LoVo (cell line): ENCODE data around the gene KIAA1217.

Experiments
- DNase-seq: peaks from one replicate; pipeline ENCODE4 v3.0.0-alpha.2; 2016; ENCODE audit warnings: low spot score

Gene KIAA1217

DNA sequence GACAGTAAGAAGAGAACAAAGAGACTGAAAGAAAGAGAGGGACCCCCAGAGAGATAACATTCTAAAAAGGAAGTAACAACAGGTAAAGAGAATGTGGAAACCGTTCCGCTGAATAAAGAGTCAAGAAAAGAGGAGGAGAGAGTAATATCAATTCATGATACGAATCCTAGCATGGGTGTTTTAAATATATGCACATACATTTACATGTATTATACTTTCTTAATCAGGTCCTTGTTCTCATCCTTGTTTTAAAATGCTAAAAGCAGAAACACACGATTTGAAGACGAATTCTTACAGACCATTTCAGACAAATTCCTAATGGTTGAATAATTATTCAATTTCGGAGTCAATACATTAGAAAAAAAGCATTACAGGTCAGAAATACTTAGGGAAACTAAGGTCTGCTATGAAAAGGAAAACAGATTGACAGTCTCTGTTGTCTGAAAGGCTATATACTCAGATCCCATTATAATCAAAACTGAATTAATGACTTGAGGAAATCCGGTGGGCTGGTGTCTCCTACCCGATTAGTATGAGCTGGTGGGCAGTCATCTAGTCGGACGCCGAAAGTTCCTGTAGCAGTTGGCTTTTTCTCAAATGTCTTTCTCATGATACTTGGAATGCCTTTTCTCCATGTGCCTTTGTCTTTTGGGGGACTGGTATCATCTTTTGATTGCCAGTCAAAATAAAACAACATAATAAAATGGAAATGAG, 387.4 kb downstream of the KIAA1217 start:
- DNase-seq: no peak

DNA sequence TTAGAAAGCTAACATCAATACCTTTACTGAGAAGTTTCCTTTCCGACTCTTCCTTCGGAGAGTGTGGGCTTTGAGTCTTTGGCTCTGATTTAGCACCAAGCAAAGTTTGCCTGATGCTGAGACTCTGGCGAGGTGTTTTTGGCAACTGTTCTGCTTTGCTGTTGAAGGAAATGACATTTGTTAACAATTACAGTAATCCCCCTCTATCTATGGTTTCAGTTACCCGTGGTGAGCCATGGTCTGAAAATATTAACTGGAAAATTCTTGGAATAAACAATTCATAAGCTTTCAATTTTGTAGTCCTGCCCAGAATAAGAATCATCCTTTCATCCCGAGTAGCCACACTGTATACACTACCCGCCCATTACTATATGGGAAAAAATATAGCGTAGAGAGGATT, 388.5 kb downstream of the KIAA1217 start:
- no peak for DNase-seq
